ENCODE data around the gene KEL. TPM values are rescaled to one million over a fixed set of nuclear protein-coding genes. Genes with fewer than 3 reads are reported as not detected.

The KEL gene
- total RNA-seq, 1 experiment from 2014 or later, result 0.91 TPM

- TF ChIP-seq YY1 (IDR thresholded peaks at IDR 0.05; ENCODE audit: extremely low read depth, insufficient replicate concordance, low read depth, low read length), result no peak
- TF ChIP-seq, protein P1, sequence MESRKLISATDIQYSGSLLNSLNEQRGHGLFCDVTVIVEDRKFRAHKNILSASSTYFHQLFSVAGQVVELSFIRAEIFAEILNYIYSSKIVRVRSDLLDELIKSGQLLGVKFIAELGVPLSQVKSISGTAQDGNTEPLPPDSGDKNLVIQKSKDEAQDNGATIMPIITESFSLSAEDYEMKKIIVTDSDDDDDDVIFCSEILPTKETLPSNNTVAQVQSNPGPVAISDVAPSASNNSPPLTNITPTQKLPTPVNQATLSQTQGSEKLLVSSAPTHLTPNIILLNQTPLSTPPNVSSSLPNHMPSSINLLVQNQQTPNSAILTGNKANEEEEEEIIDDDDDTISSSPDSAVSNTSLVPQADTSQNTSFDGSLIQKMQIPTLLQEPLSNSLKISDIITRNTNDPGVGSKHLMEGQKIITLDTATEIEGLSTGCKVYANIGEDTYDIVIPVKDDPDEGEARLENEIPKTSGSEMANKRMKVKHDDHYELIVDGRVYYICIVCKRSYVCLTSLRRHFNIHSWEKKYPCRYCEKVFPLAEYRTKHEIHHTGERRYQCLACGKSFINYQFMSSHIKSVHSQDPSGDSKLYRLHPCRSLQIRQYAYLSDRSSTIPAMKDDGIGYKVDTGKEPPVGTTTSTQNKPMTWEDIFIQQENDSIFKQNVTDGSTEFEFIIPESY (IDR thresholded peaks at IDR 0.05; ENCODE audit: extremely low read depth, insufficient replicate concordance, low read length), result no peak
Measured at GRCh38 chr7:142930126-142930730, 31.9 kb downstream of the KEL start (continued).

- Histone ChIP-seq H3K27ac (ENCODE audit: low read depth, low read length) (no peak overlapping the region), H3K27me3 (ENCODE audit: insufficient read depth, low read length) (no peaks in the 10 kb centered on the region), H3K4me3 (replicated peaks in 1 of 2; ENCODE audit: low read depth in 1 of 2, low read length in 2 of 2) (no peak overlapping the region), H3K4me2 (ENCODE audit: low read length) (no peak overlapping the region), H3K9ac (ENCODE audit: low read length) (no peak overlapping the region), H4K20me1 (ENCODE audit: insufficient read depth) (no peaks in the 10 kb centered on the region), H3K4me1 (ENCODE audit: control insufficient read depth in 1 of 2, insufficient read depth in 2 of 2, low read length in 2 of 2) (no peaks in the 10 kb centered on the region), H3K36me3 (ENCODE audit: control insufficient read depth in 1 of 2, insufficient read depth in 2 of 2, low read length in 2 of 2) (no peaks in the 10 kb centered on the region), H3K9me2 (ENCODE audit: insufficient read depth) (no peaks in the 10 kb centered on the region), H3K9me3 (ENCODE audit: control insufficient read depth in 1 of 2, insufficient read depth in 1 of 2, low read depth in 1 of 2, low read length in 2 of 2) (no peaks in the 10 kb centered on the region), H2AFZ (ENCODE audit: low read depth, low read length, poor library complexity, severe bottlenecking) (no peak overlapping the region), H3K79me2 (ENCODE audit: insufficient read depth, low read length) (no peaks in the 10 kb centered on the region)
- ChIA-PET CTCF (no interaction called here), POLR2A (no interaction called here), RAD21 (ENCODE audit: low non-redundant PET in 1 of 2, low total read pairs in 2 of 2, uncharacterized antibody in 2 of 2, unreplicated experiment in 2 of 2) (no interaction called here)
- TF ChIP-seq, protein P2, sequence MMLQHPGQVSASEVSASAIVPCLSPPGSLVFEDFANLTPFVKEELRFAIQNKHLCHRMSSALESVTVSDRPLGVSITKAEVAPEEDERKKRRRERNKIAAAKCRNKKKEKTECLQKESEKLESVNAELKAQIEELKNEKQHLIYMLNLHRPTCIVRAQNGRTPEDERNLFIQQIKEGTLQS (IDR thresholded peaks at IDR 0.05), result no peak
- no peak for TF ChIP-seq YY1 (IDR thresholded peaks at IDR 0.05; ENCODE audit: extremely low read depth, insufficient replicate concordance, low read depth, low read length)
- TF ChIP-seq ELF1 (IDR thresholded peaks at IDR 0.05; ENCODE audit: borderline replicate concordance, low read depth), result no peak
- no peak for TF ChIP-seq CTCF (IDR thresholded peaks at IDR 0.05 in 2 of 3, conservative IDR thresholded peaks at IDR 0.05 in 1 of 3; ENCODE audit: borderline replicate concordance in 1 of 3, insufficient read depth in 1 of 3, low read depth in 2 of 3, low read length in 2 of 3)
- no peak for TF ChIP-seq SRF (IDR thresholded peaks at IDR 0.05; ENCODE audit: low read depth)
- TF ChIP-seq EGR1 (IDR thresholded peaks at IDR 0.05; ENCODE audit: low read depth), result no peak
- TF ChIP-seq CEBPB (IDR thresholded peaks at IDR 0.05; ENCODE audit: low read depth), result no peak
- DNase-seq (ENCODE audit: low read depth, low spot score) (no peak), ATAC-seq (no peak)
- intact Hi-C loops (cut with micrococcal nuclease), result no loop called here
- no TSS peak for BruUV-seq (replicated peaks)
Measured at GRCh38 chr7:142927949-142928348, 34.2 kb downstream of the KEL start.

Measured in HCT116 (cell line).